ENCODE measurements around the gene AQP6.

GRCh38 chr12:49945394-49946080, 27.2 kb upstream of the AQP6 start:
- TF ChIP-seq POLR2A (IDR thresholded peaks at IDR 0.05; ENCODE audit: low read depth, low read length): no peak
- TF ChIP-seq POLR2AphosphoS5 (IDR thresholded peaks at IDR 0.05; ENCODE audit: low read depth, low read length): no peak

All from GM12891 (cell line).